Astrocyte of the spinal cord (primary cell): ENCODE results near the gene FHIT.

Source experiments
- DNase-seq: peaks from one replicate; pipeline ENCODE4 v3.0.0; 2011; ENCODE audit warnings: low read depth, low spot score
- H3K4me3 ChIP-seq: 2 replicates; pipeline ENCODE4 v1.5.1; 2011; ENCODE audit warnings: low read depth, mild to moderate bottlenecking, low read length, moderate library complexity
- in situ Hi-C: cut with HindIII; loops from 2 replicates; pipeline ENCODE4 v1.10.0; 2017; ENCODE audit warnings: low sequenced_read_pairs
- TF ChIP-seq, protein P1 (sequence below): IDR thresholded peaks from 2 replicates; pipeline ENCODE4 v1.5.1; 2012; ENCODE audit warnings: low read depth, mild to moderate bottlenecking, low read length, inconsistent platforms

Gene FHIT

DNA sequence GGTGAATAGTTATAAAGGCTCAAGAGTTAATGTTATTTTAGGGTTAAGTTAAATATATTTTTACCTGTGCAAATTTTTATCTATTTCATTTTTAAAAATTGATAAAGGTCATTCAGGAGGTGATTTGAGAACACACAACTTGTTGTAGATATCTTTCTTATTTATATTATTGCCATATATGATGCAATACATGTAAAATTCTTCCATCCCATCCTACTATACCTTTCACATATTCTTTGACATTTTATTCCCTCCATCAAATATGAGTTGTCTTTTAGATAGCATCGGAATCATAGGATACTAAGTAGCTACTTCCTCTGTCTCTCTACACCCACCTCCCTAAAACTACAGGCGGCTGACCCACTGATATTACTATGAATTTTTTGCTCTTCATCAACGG, 734.1 kb downstream of the FHIT start:
- no peak overlapping the region for H3K4me3 ChIP-seq
- no peak for DNase-seq
- TF ChIP-seq, protein P1, sequence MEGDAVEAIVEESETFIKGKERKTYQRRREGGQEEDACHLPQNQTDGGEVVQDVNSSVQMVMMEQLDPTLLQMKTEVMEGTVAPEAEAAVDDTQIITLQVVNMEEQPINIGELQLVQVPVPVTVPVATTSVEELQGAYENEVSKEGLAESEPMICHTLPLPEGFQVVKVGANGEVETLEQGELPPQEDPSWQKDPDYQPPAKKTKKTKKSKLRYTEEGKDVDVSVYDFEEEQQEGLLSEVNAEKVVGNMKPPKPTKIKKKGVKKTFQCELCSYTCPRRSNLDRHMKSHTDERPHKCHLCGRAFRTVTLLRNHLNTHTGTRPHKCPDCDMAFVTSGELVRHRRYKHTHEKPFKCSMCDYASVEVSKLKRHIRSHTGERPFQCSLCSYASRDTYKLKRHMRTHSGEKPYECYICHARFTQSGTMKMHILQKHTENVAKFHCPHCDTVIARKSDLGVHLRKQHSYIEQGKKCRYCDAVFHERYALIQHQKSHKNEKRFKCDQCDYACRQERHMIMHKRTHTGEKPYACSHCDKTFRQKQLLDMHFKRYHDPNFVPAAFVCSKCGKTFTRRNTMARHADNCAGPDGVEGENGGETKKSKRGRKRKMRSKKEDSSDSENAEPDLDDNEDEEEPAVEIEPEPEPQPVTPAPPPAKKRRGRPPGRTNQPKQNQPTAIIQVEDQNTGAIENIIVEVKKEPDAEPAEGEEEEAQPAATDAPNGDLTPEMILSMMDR: no peak
- in situ Hi-C loops: no loop called here

DNA sequence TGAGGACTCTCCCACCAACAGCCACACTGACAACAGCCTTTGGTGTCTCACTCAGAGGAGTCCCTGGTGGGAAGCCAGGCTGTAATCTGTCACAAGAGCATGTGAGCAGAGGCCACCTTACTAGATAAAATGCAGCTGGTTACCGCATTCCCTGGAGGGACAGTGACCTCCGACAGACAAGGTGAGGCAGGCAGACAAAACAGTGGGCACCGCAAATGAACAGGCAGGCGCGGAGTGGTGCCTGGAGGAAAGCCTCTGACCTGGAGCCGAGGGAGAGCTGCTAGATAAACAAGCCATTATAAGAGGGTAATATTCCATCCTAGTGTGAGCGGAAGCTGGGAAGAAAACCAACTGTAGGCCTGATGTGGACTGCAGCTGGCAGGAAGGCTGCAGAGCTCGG, 736.4 kb downstream of the FHIT start:
- TF ChIP-seq, protein P1: no peak
- in situ Hi-C loops: no loop called here
- H3K4me3 ChIP-seq: no peak overlapping the region
- DNase-seq: no peak

DNA sequence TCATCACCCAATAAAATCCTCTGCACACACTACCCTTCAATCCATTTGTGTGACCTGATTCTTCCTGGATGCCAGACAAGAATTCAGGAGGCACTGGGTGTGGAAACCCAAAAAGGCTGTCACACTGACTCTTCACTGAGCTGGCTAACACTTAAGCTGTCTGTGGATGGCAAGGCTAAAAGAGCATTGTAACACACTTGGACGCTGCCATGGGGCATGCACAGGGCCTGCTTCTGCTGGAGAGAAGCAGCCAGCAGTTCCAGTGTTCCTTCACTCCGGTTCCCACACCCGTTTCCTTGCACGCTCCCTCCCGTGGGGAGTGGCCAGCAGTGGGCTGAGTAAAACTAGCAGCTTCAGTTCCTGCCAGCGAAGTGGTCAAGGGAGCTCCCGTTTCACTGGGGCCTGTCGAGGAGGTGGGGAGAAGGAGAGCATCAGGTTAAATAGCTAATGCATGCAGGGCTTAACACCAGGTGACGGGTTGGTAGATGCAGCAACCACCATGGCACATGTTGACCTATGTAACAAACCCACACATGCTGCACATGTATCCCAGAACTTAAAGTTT, 737.1 kb downstream of the FHIT start:
- TF ChIP-seq, protein P1: no peak
- in situ Hi-C loops: no loop called here
- H3K4me3 ChIP-seq: no peak overlapping the region
- DNase-seq: no peak

DNA sequence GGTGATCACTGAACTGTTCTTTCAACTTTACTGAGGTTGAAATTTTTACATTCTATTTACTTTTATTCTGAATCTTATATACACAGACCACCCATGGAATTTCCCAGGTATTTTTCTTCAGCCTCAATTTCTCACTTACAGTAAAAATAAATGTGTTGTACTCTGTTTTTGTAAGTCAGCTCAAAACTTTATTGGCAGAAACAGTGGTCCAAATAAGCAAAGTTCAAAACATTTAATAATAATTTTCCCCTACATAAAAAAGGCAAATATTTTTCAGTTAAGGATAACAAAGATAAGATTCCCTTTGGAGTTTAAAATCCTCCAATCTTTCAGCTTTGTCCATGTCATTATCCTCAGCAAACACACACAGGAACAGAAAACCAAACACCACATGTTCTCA, 738.0 kb downstream of the FHIT start:
- H3K4me3 ChIP-seq: no peak overlapping the region
- TF ChIP-seq, protein P1: no peak
- in situ Hi-C loops: no loop called here
- DNase-seq: no peak

DNA sequence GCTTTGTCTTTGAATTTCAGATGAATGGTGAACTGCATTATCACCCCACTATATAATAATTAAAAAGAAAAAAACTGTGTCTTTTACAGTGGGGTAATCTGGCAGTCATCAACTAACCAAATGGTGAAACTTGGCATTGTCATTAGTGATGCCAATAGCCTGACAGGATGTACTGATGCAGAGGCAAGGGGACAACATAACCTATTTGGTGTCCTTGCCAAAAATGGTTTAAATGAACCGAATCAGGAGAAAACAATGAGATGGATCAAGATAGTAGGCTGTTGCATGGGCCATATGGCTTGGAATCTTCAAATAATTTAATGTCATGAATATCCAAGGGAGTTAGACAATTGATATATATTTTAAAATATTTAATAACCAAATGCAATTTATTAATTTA, 738.7 kb downstream of the FHIT start:
- DNase-seq: no peak
- TF ChIP-seq, protein P1: no peak
- in situ Hi-C loops: no loop called here
- H3K4me3 ChIP-seq: no peak overlapping the region

DNA sequence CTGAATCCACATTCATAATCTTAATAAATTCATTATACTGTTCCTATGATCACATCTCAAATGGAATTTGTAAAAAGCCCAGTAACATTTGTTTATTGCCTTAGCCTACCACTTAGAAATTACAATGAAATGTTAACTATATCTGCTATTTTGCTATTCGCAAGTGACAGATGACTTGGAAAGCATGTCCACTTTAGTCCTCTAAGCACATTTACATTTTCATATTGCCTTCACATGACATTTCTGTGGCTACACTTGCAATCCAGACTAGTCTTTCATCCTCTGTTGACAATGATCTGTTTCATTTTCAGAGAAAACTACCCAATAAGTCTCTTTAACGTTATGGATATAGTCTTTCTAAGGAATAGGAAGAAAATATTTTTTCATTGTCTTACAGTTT, 741.8 kb downstream of the FHIT start:
- H3K4me3 ChIP-seq: no peak overlapping the region
- TF ChIP-seq, protein P1: no peak
- in situ Hi-C loops: no loop called here
- no peak for DNase-seq
